Stimulated activated CD8-positive, alpha-beta memory T cell treated with anti-CD3 and anti-CD28 coated beads, Interleukin-4, amount 100 ng/mL, for 4 hours (primary cell): Measurements from ENCODE around the gene CCT6A.
A peak's percentile ranks its signal among the peaks of the same experiment; 100 is the strongest.
"Not testable (repeated sequence)": the region's sequence is repeated elsewhere in the genome, so short reads cannot be mapped to it uniquely, and the experiment has no call there.

Experiments used
- DNase-seq, 2 donors: peaks; one replicate each; pipeline ENCODE4 v3.0.0-alpha.2; 2020; ENCODE audit warnings: low read depth in 2 of 2, low spot score in 1 of 2

CCT6A gene

DNA sequence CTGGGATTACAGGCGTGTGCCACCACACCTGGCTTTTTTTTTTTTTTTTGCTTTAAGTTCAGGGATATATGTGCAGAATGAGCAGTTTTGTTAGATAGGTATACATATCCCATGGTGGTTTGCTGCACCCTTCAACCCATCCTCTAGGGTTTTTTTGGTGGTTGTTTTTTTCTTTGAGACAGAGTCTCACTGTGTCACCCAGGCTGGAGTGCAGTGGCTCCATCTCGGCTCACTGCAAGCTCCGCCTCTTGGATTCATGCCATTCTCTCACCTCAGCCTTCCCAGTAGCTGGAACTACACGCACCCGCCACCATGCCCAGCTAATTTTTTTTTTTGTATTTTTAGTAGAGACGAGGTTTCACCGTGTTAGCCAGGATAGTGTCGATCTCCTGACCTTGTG, 2.8 kb upstream of the CCT6A start:
- not testable (repeated sequence) for DNase-seq

DNA sequence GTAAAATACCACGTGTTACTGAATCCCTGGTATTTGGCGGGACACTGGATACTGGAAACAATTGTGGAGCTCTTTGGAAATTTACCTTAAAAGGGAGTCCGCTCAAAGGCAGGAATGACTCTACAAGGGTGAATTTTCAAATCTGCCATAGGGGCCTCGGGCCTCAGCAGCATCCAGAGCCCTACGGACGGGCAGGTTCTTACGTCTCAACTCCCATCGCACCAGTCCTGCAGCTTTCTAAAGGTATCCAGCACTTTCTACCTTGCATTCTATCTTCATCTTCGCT, 569 bp upstream of the CCT6A start:
- DNase-seq, result no peak

DNA sequence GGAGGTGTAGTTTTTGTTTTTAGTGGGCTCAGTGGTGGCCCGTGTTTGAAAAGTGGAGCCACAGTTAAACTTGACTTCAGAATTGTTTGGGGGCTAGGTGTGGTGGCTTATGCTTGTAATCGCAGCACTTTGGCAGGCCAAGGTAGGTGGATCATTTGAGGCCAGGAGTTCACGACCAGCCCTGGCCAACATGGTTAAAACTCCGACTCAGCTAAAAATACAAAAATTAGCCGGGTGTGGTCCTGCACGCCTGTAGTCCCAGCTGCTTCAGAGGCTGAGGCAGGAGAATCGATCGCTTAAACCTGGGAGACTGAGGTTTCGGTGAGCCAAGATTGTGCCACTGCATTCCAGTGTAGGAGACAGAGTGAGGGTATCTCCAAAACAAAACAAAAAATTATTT, 1.8 kb downstream of the CCT6A start:
- no peak for DNase-seq

DNA sequence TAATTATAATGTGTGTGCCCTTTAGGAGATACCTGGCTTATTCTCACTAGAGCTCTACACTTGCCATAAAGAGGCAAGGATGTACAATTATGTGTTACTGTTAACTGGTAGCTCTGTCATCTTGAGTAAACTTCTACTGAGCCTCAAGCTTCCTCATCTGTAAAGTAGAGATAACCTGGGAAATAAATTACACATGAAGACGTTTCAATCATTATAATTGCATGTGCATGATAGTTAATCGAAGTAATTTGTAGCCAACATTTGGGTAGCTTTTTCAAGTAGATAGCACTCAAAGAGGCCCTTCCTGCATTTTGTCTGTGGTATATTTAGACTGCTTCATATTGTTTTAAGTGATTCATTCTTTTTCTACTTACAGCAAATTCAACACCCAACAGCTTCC, 2.4 kb downstream of the CCT6A start:
- no peak for DNase-seq

DNA sequence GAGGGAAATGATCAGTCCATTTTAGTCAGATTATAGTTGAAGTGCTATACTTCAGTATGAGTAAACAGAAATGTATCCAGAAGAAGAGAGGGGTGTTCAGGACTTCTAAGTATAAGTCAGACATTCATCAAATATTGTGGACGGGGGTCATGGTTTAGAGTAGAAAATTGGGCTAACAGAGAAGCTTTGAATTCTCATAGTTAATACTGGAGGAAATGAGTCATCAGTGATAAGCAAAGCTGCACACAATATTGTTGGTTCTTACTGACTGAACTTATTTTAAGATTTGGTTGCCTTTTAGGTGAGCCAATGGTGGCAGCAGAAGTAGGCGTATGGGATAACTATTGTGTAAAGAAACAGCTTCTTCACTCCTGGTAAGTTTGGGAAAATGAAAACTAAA, 10.8 kb downstream of the CCT6A start:
- DNase-seq, result no peak

DNA sequence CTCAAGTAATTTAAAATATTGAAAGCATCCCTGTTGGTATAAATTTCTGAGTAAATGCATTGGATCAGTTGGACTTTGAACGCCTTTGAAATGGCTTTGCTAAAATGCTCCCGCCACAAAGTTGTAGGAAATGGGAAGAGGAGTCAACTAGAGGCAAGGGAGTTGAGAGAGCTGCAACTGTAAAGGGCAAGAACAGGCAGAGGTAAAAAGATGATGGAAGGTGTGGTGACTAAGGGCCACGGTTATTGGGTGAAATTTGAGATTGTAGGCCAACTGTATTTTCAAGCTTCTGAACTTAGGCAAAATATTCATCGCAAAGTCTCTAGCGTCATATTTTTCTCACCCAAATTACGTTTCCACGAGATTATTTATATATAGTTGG, 11.9 kb downstream of the CCT6A start:
- no peak for DNase-seq

DNA sequence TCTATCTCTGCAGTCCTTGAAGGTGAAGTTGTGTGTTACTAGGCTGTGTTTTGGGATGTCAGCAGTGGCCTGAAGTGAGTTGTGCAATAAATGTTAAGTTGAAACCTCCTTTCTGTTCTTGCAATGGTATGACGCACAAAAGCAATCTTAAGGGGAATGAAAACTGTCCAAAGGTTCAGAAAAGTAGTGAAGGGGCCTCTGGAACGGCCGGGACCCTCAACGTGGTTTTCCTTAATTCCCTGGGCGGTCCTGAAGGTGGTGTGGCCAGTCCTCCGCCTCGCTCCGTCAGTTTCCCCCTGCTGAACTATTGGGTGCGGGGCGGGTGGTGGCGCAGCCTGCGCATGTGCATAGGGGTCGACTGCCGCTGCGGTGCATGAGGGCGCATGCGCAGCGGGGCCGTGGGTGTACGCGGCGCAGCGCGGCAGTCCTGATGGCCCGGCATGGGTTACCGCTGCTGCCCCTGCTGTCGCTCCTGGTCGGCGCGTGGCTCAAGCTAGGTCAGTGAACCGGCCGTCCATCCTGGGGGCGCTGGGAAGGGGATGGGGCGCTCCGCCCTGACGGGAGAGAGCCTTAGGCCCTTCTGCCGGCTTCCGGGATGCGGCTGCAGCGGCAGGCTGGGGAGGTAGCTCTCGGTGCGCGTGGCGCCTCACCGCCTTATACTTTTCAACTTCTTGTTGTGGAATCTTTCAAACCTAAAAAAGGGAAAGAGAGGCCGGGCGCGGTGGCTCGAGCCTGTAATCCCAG, 12.5 kb downstream of the CCT6A start, which contains the start of gene SUMF2:
SUMF2 (plus strand) TSS at position 405 of the 744 bp plus-strand sequence; CDS start at position 431, 26 bp downstream.
- DNase-seq, result peak; percentile 70 to 78

DNA sequence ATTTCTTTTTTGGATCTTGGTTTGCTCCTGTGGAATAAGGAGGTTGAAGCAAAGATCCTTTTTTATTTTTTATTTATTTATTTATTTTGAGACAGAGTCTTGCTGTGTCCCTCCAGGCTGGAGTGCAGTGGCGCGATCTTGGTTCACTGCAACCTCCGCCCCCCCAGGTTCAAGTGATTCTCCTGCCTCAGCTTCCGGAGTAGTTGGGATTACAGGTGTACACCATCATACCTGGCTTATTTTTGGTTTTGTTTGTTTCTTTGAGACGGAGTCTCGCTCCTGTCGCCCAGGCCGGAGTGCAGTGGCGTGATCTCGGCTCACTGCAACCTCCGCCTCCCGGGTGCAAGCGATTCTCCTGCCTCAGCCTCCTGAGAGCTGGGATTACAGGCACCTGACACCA, 14.8 kb downstream of the CCT6A start:
- DNase-seq, result not testable (repeated sequence)

DNA sequence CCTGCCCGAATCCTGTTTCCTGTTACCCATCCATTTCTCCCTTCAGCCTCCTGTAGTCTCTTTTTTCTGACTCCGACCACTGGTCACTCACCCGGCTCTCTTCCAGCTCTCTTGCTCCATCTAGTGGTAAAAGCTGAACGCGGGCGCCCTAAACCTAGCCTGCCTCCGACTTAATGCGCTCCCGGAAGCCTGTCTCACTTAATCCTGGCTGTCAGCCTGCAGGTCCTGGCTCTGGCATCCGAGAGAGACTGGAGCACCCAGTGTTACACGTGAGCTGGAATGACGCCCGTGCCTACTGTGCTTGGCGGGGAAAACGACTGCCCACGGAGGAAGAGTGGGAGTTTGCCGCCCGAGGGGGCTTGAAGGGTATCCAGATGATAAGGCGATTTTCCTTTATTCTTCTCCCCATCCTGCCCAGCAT, 22.8 kb downstream of the CCT6A start:
- peak; percentile 12 to 52 for DNase-seq

DNA sequence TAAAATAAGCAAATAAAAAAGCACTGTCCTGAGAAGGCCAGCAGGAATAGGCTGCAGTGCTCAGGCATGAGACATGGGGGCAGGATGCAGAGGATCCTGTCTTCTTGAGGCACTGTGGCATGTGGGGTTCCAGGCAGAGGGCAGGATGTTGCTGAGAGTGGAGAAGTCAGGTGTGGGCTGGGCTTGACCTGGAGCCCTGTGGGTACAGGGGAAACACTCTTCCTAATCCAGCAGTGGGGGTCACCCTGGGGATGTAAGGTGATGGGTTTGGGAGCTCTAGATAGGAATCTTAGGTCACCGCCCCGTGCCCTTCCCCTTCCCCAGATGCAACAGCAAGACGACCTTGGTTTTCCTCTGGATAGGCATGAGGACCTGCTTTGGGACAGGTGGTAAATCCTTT, 26.1 kb downstream of the CCT6A start:
- DNase-seq, result no peak

DNA sequence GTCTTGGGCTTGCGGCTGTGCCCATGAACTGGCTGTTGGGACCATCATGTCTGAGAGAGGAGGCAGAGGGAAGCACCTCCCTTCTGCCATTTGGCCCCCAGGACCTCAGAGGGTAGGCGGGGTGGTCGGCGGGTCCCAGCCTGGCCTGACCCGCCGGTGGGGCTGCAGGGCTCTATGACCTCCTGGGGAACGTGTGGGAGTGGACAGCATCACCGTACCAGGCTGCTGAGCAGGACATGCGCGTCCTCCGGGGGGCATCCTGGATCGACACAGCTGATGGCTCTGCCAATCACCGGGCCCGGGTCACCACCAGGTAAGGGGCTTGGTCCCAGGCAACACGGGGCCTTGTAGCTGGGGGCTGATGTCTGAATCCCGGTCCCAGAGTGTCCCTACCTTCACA, 26.6 kb downstream of the CCT6A start:
- no peak for DNase-seq

DNA sequence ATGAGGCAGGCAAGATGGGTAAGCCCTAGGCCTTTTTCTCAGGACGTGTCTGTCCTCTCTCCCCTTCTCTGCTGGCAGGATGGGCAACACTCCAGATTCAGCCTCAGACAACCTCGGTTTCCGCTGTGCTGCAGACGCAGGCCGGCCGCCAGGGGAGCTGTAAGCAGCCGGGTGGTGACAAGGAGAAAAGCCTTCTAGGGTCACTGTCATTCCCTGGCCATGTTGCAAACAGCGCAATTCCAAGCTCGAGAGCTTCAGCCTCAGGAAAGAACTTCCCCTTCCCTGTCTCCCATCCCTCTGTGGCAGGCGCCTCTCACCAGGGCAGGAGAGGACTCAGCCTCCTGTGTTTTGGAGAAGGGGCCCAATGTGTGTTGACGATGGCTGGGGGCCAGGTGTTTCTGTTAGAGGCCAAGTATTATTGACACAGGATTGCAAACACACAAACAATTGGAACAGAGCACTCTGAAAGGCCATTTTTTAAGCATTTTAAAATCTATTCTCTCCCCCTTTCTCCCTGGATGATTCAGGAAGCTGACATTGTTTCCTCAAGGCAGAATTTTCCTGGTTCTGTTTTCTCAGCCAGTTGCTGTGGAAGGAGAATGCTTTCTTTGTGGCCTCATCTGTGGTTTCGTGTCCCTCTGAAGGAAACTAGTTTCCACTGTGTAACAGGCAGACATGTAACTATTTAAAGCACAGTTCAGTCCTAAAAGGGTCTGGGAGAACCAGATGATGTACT, 28.1 kb downstream of the CCT6A start:
- DNase-seq, result no peak

DNA sequence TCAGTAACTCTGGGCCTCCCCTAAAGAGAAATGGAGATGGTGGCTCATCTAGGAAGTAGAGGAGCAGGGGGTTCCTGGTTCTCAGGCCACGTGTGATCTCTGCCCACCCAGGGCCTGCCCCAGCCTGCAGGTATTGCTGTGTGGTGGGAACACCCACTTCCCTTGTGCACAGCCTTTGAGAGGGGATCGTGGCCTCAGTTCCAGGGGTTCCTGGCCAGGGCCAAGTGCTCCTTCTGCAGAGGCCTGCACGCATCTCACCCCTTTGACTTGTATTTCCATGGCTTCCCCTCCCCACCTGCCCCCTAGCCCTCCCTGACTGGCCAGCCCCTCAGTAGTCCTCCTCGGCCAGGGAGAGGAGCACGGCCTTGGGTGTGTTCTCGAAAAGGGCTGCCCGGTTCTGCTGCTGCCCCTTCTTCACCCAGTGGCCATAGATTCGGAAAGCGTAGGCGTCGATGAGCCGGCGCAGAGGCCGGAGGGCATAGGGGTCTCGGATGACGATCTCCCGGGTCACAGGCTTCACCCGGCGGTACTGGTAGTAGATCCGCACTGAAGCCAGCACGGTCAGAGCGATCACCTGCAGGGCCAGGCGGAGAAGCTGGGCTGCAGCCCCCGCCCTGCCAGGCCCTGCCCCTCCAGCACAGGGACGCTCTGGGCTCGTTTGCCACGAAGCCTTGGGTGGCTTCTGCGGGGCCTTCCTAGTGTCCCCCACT, 29.3 kb downstream of the CCT6A start:
- not testable (repeated sequence) for DNase-seq

DNA sequence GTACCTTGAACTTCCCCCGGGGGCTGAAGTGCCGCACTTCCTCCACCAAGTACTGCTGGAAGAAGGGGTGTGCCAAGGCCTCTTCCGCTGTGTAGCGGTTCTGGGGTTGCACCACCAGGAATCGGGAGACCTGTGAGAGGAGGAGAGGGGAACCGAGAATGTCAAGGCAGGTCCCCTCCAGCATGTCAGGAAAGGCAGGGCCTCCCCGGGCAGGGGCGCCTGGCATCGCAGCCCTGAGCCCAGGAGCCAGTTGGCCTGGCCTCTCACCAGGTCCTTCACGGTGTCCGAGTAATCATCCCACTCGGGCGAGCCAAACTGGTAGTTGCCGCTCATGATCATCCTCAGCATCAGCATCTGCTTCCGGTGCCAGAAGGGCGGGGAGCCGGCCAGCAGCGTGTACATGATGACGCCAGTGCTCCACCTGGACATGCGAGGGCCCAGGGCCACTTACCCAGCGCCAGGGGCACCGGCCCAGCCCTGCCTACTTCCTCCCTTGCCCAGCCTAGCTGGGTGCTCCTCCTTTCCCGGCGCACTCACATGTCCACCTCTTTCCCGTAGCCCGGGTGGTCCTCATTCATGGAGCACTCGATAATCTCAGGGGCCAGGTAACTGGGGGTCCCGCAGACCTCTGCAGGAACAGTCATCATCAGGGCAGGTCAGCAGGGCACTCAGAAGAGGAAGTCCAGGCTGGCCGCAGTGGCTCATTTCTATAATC, 30.2 kb downstream of the CCT6A start:
- no peak for DNase-seq

DNA sequence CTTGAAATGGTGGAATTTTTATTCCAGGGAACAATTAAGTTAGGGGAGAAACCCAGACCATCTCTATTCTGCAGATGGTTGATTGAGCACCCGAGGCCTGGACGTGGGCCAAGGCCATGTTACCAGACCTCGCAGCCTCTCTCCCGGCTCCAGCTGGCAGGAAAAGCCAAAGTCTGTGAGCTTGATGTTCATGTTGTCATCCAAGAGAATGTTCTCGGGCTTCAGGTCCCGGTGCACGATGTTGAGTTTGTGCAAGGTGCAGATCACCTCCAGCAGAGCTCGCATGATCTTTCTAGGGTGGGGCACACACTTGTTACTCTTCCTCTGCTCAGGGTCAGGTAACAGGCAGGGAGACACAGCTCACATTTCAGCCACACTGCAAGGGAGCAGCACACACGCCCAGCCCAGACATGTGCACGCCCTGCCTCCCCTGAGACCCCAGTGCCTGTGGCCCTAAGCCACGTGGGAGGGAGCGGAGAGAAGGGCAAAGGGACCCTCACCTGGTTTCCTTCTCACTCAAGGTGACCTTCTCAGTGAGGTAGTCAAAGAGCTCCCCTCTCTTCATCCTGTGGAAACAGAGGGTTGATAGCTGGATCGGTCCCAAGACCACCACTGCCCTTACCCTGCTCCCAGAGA, 31.7 kb downstream of the CCT6A start:
- no peak for DNase-seq

DNA sequence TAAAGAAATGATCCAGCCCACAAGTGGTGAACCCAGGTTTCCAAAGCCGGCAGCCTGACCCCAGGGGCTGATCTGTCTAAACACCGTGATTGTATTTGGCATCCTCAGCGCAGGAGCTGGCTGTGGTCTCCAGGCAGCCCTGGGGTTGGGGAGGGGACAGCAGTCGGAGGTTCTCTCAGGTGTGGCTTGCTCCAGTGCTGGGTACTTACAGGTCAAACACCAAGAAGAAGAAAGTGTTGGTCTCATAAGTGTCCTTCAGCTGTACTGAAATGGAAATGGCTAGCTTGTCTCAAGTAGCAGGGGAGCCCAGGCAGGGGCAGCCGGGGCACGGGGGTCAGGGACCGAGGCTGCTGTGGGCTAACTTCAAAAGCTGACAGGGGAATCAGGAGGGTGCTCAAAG, 35.2 kb downstream of the CCT6A start:
- DNase-seq, result no peak

DNA sequence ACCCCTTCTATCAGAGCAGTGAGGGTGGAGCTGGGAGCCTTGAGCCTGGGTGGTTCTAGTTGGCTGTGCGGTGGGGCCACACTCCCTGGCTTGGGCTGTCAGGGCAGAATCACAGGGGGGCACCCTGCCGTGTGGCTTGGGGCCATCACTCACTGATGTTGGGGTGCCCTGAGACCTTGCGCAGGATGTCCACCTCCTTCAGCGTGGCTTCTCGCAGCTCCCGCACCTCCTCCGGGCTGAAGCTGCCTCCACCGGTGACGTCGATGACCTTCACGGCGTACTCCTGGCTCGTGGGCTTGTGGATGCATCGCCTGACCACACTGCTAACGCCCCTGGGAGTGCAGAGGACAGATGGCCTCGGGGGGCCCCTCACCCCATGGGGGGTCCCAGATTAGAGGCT, 35.9 kb downstream of the CCT6A start:
- DNase-seq, result no peak

DNA sequence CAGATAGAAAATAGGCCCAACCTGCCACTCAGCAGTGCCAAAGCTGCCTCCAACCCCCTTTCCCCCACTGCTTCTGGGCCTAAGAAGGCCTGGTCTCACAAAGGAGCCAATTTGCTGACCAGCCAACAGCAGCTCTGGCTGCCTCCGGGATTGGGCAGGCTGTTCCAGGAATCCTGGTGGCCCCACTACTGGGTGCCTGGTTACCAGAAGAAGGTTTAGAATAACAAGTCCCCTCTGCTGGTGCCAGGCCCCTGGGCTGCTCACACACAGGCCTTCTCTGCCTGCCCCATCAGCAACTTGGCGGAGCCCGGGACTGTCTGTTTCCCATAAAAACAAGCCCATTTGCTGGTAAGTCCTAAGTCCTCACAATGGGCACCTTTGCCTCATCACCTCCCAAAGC, 40.0 kb downstream of the CCT6A start:
- DNase-seq, result no peak

DNA sequence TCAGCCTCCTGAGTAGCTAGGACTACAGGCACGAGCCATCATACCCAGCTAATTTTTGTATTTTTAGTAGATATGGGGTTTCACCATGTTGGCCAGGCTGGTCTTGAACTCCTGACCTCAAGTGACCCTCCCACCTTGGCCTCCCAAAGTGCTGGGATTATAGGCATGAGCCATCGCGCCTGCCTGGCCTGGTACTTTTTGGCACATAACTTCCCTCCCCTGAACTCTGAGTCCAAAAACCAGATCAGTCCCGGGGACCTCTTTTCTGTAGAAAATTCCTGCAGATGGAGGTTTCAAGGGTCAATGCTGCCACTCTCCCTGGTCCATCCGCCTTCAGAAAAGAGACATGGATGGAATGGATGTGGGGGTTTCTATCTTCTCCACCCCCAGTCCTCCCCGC, 40.8 kb downstream of the CCT6A start:
- DNase-seq, result not testable (repeated sequence)

DNA sequence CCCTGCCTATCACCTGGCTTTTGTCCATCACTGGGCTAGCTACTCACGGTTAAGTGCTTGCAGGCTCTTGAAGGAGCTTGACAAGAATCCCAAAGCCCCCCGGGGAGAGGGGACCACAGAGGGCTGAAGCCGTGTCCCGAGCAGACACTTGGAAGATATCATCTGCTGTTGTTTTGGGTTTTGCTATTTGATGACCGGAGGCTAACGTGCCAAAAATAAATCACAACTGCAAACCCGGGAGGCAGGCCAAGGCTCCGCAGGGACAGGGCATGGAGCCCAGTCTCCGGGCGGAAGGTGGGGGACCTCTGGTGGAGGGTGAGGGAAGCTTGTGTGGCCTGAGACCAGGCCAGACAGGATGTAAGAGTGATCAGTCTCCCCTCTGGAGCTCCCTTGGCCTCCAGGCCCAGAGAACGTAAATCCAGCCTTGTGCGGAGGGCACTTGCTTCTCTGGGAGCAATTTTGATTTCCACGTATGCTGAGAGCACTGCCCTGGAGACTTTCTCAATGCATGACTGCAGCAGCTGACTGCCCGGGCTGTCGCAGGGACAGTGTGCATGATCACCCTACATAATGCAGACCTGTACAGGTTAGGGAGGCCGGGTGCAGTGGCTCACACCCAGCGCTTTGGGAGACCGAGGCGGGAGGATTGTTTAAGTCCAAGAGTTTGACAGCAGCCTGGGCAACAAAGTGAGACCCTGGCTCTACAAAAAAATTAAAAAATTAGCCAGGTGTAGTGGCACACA, 41.4 kb downstream of the CCT6A start, which contains the start of gene PHKG1:
PHKG1 (minus strand) TSS at position 164 of the 743 bp plus-strand sequence. CDS start 4,011 bp downstream, outside the sequence.
- no peak for DNase-seq
